OCI-LY3 (cell line): ENCODE measurements around the gene SLC4A7.

ENCODE experiments used
- CTCF ChIP-seq: fragments of 200-600, 300-600 bp; sonication (generic); IDR thresholded peaks from 2 replicates; pipeline ENCODE4 v1.5.1; 2014; ENCODE audit warnings: antibody characterized with exemption, low read length, low read depth
- EZH2phosphoT487 ChIP-seq: fragments of 200-600 bp; shearing (Covaris generic); IDR thresholded peaks from 2 replicates; pipeline ENCODE4 v1.6.1; 2018; ENCODE audit warnings: antibody characterized with exemption, mixed run types, low read depth

GRCh38 chr3:27326629-27327545 is 157.3 kb downstream of the SLC4A7 start:
- no peak for TF ChIP-seq CTCF
- no peak for TF ChIP-seq EZH2phosphoT487
